Parathyroid adenoma (tissue), 2 donors: ENCODE results near the gene PARVB.

Experiments used
- H2AFZ ChIP-seq: fragments of 300-600 bp; sonication (generic); one replicate; pipeline ENCODE4 v1.7.0; 2017; ENCODE audit warnings: antibody characterized with exemption, mild to moderate bottlenecking
- H3K27ac ChIP-seq: fragments of 300-600 bp; sonication (generic); one replicate; pipeline ENCODE4 v1.7.0; 2017
- H3K27me3 ChIP-seq: fragments of 300-600 bp; sonication (generic); one replicate; pipeline ENCODE4 v1.7.0; 2017; ENCODE audit warnings: low read length; ENCODE audit not compliant: control insufficient read depth, insufficient read depth
- H3K36me3 ChIP-seq: fragments of 300-600 bp; sonication (generic); one replicate; pipeline ENCODE4 v1.7.0; 2017; ENCODE audit warnings: low read length; ENCODE audit not compliant: control insufficient read depth, insufficient read depth
- H3K4me1 ChIP-seq: fragments of 300-600 bp; sonication (generic); one replicate; pipeline ENCODE4 v1.7.0; 2017; ENCODE audit warnings: control low read depth
- H3K4me2 ChIP-seq: fragments of 300-600 bp; sonication (generic); one replicate; pipeline ENCODE4 v1.7.0; 2017; ENCODE audit warnings: low read length
- H3K4me3 ChIP-seq: fragments of 300-600 bp; sonication (generic); one replicate; pipeline ENCODE4 v1.7.0; 2017; ENCODE audit warnings: low read depth, low read length
- H3K79me2 ChIP-seq: fragments of 300-600 bp; sonication (generic); one replicate; pipeline ENCODE4 v1.7.0; 2017; ENCODE audit warnings: control low read depth
- H3K9ac ChIP-seq: fragments of 300-600 bp; sonication (generic); one replicate; pipeline ENCODE4 v1.7.0; 2017; ENCODE audit warnings: mild to moderate bottlenecking
- H3K9me3 ChIP-seq: fragments of 300-600 bp; sonication (generic); one replicate; pipeline ENCODE4 v1.7.0; 2017; ENCODE audit warnings: low read length; ENCODE audit not compliant: control insufficient read depth
- CTCF ChIP-seq: fragments of 300-600 bp; sonication (generic); IDR thresholded peaks from one replicate; pipeline ENCODE4 v1.7.0; 2017; ENCODE audit warnings: antibody characterized with exemption, mild to moderate bottlenecking
- donor health status: primary hyperparathyroidism.

PARVB gene

DNA sequence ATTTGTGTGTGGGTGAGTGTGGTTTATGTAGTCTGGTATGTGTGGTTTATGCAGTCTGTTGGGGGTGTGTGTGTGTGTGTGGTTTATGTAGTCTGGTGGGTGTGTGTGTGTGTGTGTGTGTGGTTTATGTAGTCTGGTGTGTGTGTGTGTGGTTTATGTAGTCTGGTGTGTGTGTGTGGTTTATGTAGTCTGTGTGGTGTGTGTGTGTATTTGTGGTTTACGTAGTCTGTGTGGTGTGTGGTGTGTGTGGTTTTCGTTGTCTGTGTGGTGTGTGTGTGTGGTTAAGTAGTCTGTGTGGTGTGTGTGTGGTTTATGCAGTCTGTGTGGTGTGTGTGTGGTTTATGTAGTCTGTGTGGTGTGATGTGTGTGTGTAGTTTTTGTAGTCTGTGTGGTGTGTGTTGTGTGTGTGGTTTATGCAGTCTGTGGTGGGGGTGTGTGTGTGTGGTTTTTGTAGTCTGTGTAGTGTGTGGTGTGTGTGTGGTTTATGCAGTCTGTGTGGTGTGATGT, 130.4 kb downstream of the PARVB start:
- H3K9me3 ChIP-seq, result no peaks in the 10 kb centered on the region
- H3K79me2 ChIP-seq, result no peaks in the 10 kb centered on the region
- H3K4me2 ChIP-seq, result no peak overlapping the region
- no peak overlapping the region for H3K4me3 ChIP-seq
- H3K9ac ChIP-seq, result no peak overlapping the region
- TF ChIP-seq CTCF, result no peak
- H3K27ac ChIP-seq, result no peak overlapping the region
- H3K36me3 ChIP-seq, result no peaks in the 10 kb centered on the region
- no peak overlapping the region for H2AFZ ChIP-seq
- no peaks in the 10 kb centered on the region for H3K4me1 ChIP-seq
- H3K27me3 ChIP-seq, result no peaks in the 10 kb centered on the region

DNA sequence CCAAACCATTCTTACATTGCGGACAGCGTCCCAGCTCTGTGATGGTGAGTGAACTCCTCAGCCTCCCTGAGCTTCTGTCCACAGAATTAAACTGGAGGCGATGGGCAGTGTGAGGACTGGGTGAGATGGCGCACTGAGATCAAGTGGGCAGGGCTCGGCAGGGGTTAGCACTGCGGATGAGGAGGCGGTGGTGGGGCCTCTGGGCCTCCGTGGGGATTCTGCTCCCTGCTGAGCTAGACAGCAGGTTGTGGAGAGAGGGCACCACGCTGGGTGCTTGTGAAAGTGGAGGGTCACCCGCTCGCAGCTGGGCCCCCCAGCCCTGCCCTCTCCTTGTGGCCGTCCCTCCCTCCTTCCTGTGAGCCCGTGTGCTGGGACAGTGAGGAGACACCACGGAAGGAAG, 131.0 kb downstream of the PARVB start:
- no peaks in the 10 kb centered on the region for H3K4me1 ChIP-seq
- no peak overlapping the region for H3K4me3 ChIP-seq
- H3K27ac ChIP-seq, result no peak overlapping the region
- H2AFZ ChIP-seq, result no peak overlapping the region
- H3K36me3 ChIP-seq, result no peaks in the 10 kb centered on the region
- no peaks in the 10 kb centered on the region for H3K79me2 ChIP-seq
- no peaks in the 10 kb centered on the region for H3K27me3 ChIP-seq
- no peak for TF ChIP-seq CTCF
- no peak overlapping the region for H3K4me2 ChIP-seq
- no peaks in the 10 kb centered on the region for H3K9me3 ChIP-seq
- no peak overlapping the region for H3K9ac ChIP-seq

GRCh38 chr22:44157916-44158618, 134.0 kb downstream of the PARVB start:
- TF ChIP-seq CTCF, result no peak
- H3K36me3 ChIP-seq, result no peaks in the 10 kb centered on the region

GRCh38 chr22:44158816-44159215, 134.7 kb downstream of the PARVB start:
- no peak for TF ChIP-seq CTCF
- no peaks in the 10 kb centered on the region for H3K79me2 ChIP-seq
- no peak overlapping the region for H3K27ac ChIP-seq
- H3K4me1 ChIP-seq, result no peaks in the 10 kb centered on the region
- no peak overlapping the region for H3K4me3 ChIP-seq
- no peaks in the 10 kb centered on the region for H3K27me3 ChIP-seq
- no peaks in the 10 kb centered on the region for H3K9me3 ChIP-seq
- no peak overlapping the region for H2AFZ ChIP-seq
- H3K36me3 ChIP-seq, result no peaks in the 10 kb centered on the region
- no peak overlapping the region for H3K9ac ChIP-seq
- H3K4me2 ChIP-seq, result no peak overlapping the region

More at GRCh38 chr22:44157916-44158618, 134.0 kb downstream of the PARVB start:
- Histone ChIP-seq H3K4me2 (no peak overlapping the region), H3K4me3 (no peak overlapping the region), H3K27me3 (no peaks in the 10 kb centered on the region), H2AFZ (no peak overlapping the region), H3K79me2 (no peaks in the 10 kb centered on the region), H3K4me1 (no peaks in the 10 kb centered on the region), H3K9me3 (no peaks in the 10 kb centered on the region), H3K9ac (no peak overlapping the region), H3K27ac (no peak overlapping the region)

DNA sequence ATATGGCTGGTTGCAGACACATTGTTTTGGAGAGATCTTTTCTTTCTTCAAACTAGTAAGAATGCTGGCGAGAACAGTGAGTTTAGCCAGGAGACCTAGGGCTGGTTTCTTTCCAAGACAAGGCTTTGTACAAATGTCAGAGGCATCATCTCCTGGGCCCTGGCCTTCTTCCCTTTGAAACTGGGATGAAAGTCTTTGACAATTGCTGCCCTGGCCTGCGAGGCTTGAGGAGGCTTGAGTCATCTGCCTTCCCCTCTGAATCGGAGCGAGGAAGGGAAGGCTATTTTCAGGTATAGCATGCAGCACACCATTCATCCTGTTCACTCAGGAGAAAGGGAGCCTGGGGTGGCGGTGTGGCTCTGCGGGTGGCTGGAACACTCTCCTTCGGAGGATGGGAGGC, 135.1 kb downstream of the PARVB start:
- TF ChIP-seq CTCF, result no peak
- H3K9ac ChIP-seq, result no peak overlapping the region
- H3K36me3 ChIP-seq, result no peaks in the 10 kb centered on the region
- H3K27me3 ChIP-seq, result no peaks in the 10 kb centered on the region
- no peak overlapping the region for H3K4me2 ChIP-seq
- no peak overlapping the region for H3K4me3 ChIP-seq
- H3K27ac ChIP-seq, result no peak overlapping the region
- H2AFZ ChIP-seq, result no peak overlapping the region
- no peaks in the 10 kb centered on the region for H3K79me2 ChIP-seq
- H3K9me3 ChIP-seq, result no peaks in the 10 kb centered on the region
- no peaks in the 10 kb centered on the region for H3K4me1 ChIP-seq
